Loucy (cell line): ENCODE measurements around the gene IL21R.
A peak's percentile ranks its signal among the peaks of the same experiment; 100 is the strongest.
"Not testable (repeated sequence)": the region's sequence is repeated elsewhere in the genome, so short reads cannot be mapped to it uniquely, and the experiment has no call there.

ENCODE experiments used
- H2AFZ ChIP-seq: fragments of 200-600 bp; sonication (generic); 2 replicates; pipeline ENCODE4 v1.6.0; 2016; ENCODE audit warnings: antibody characterized with exemption, mild to moderate bottlenecking, low read length, moderate library complexity
- H3F3A ChIP-seq: fragments of 200-600 bp; 2 replicates; pipeline ENCODE4 v1.6.0; 2016; ENCODE audit warnings: antibody characterized with exemption, low read depth, mild to moderate bottlenecking
- H3K27me3 ChIP-seq: fragments of 200-600 bp; sonication (generic); 2 replicates; pipeline ENCODE4 v1.6.1; 2014; ENCODE audit warnings: low read length, mild to moderate bottlenecking; ENCODE audit not compliant: insufficient read depth, poor library complexity, severe bottlenecking
- H3K36me3 ChIP-seq: fragments of 200-600 bp; sonication (generic); 2 replicates; pipeline ENCODE4 v1.6.1; 2016; ENCODE audit warnings: low read length; ENCODE audit not compliant: insufficient read depth
- H3K4me1 ChIP-seq: fragments of 200-600 bp; sonication (generic); 2 replicates; pipeline ENCODE4 v1.5.1; 2014; ENCODE audit warnings: low read length, mild to moderate bottlenecking; ENCODE audit not compliant: insufficient read depth, poor library complexity, severe bottlenecking
- H3K4me2 ChIP-seq: fragments of 200-600 bp; sonication (generic); 2 replicates; pipeline ENCODE4 v1.6.0; 2014; ENCODE audit warnings: antibody characterized with exemption, low read length, low read depth, mild to moderate bottlenecking; ENCODE audit not compliant: poor library complexity, severe bottlenecking
- H3K4me3 ChIP-seq: fragments of 200-600 bp; sonication (generic); 2 replicates; pipeline ENCODE4 v1.5.1; 2014; ENCODE audit warnings: low read length, mild to moderate bottlenecking, mixed read lengths; ENCODE audit not compliant: poor library complexity, severe bottlenecking
- H3K79me2 ChIP-seq: fragments of 200-600 bp; sonication (generic); 2 replicates; pipeline ENCODE4 v1.6.1; 2014; ENCODE audit warnings: low read length; ENCODE audit not compliant: insufficient read depth
- H3K9ac ChIP-seq: fragments of 200-600 bp; sonication (generic); 2 replicates; pipeline ENCODE4 v1.6.0; 2014; ENCODE audit warnings: mild to moderate bottlenecking, low read depth, low read length, moderate library complexity; ENCODE audit not compliant: poor library complexity, severe bottlenecking
- H3K9me2 ChIP-seq: fragments of 200-600 bp; sonication (generic); replicated peaks from 2 replicates; pipeline ENCODE4 v1.6.1; 2016; ENCODE audit warnings: low read depth, low read length, mixed read lengths
- H3K9me3 ChIP-seq: fragments of 200-600 bp; sonication (generic); 2 replicates; pipeline ENCODE4 v1.6.1; 2014; ENCODE audit warnings: mild to moderate bottlenecking, antibody characterized with exemption, low read length, low read depth; ENCODE audit not compliant: insufficient read depth
- H4K20me1 ChIP-seq: fragments of 200-600 bp; sonication (generic); 2 replicates; pipeline ENCODE4 v1.6.0; 2014; ENCODE audit warnings: antibody characterized with exemption, low read length, mild to moderate bottlenecking; ENCODE audit not compliant: insufficient read depth, poor library complexity, severe bottlenecking
- EZH2phosphoT487 ChIP-seq: fragments of 200-600 bp; IDR thresholded peaks from 2 replicates; pipeline ENCODE4 v1.6.1; 2018; ENCODE audit warnings: antibody characterized with exemption, mild to moderate bottlenecking, moderate library complexity, borderline replicate concordance
- TF ChIP-seq, protein P1 (sequence below): fragments of 200-600 bp; sonication (generic); conservative IDR thresholded peaks from 2 replicates; pipeline ENCODE4 v1.5.1; 2014; ENCODE audit warnings: mild to moderate bottlenecking, antibody characterized with exemption, low read length

The IL21R gene

DNA sequence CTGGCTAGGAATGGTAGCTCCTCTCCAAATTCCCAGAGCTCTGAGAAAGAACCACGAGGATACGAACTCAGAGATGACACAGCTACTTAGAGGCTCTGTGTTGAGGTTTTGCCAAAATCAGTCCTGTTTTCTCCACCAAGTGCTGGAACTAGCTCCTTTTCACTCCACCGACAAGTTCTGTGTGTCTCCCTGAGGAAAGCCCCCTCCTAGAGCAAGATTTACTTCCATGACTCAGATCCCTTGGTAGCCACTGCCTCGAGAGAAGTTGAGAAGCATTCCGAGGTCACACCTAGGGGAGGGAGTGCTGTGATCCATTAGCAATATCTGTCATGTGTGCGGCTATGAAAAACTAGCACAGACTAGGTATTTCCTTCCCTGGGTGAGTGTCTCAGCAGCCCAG, 30.6 kb downstream of the IL21R start:
- Histone ChIP-seq H3K9ac (peak overlapping the region; percentile 49), H3K9me2 (no peaks in the 10 kb centered on the region), H2AFZ (no peak overlapping the region), H4K20me1 (no peaks in the 10 kb centered on the region), H3K9me3 (no peaks in the 10 kb centered on the region), H3K4me1 (peaks cover 49% of the 10 kb centered on the region), H3K27me3 (no peaks in the 10 kb centered on the region), H3K79me2 (no peaks in the 10 kb centered on the region), H3K4me3 (no peak overlapping the region), H3K4me2 (peak overlapping the region; percentile 40), H3F3A (no peaks in the 10 kb centered on the region), H3K36me3 (peaks cover 3% of the 10 kb centered on the region; the same call in 1 of the 2 replicates)
- TF ChIP-seq, protein P1, sequence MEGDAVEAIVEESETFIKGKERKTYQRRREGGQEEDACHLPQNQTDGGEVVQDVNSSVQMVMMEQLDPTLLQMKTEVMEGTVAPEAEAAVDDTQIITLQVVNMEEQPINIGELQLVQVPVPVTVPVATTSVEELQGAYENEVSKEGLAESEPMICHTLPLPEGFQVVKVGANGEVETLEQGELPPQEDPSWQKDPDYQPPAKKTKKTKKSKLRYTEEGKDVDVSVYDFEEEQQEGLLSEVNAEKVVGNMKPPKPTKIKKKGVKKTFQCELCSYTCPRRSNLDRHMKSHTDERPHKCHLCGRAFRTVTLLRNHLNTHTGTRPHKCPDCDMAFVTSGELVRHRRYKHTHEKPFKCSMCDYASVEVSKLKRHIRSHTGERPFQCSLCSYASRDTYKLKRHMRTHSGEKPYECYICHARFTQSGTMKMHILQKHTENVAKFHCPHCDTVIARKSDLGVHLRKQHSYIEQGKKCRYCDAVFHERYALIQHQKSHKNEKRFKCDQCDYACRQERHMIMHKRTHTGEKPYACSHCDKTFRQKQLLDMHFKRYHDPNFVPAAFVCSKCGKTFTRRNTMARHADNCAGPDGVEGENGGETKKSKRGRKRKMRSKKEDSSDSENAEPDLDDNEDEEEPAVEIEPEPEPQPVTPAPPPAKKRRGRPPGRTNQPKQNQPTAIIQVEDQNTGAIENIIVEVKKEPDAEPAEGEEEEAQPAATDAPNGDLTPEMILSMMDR: no peak
- TF ChIP-seq EZH2phosphoT487: no peak

DNA sequence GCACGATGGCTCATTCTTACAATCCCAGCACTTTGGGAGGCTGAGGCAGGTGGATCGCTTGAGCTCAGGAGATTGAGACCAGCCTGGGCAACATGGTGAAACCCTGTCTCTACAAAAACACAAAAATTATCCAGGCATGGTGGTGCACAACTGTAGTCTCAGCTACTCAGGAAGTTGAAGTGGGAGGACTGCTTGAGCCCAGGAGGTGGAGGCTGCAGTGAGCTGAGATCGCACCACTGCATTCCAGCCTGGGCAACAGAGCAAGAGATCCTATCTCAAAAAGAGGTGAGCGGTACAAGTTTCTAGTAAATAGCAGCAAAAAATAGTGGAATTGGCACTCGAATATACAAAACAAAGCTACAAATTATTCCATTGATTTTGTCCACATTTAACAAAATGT, 31.2 kb downstream of the IL21R start:
- not testable (repeated sequence) for H3K9me3 ChIP-seq, H4K20me1 ChIP-seq, H3F3A ChIP-seq, H3K4me3 ChIP-seq, H3K27me3 ChIP-seq, H3K36me3 ChIP-seq, H3K79me2 ChIP-seq, H3K9me2 ChIP-seq, H2AFZ ChIP-seq
- H3K9ac ChIP-seq: peak overlapping the region; percentile 49
- H3K4me2 ChIP-seq: peak overlapping the region; percentile 40
- peaks cover 46% of the 10 kb centered on the region for H3K4me1 ChIP-seq

DNA sequence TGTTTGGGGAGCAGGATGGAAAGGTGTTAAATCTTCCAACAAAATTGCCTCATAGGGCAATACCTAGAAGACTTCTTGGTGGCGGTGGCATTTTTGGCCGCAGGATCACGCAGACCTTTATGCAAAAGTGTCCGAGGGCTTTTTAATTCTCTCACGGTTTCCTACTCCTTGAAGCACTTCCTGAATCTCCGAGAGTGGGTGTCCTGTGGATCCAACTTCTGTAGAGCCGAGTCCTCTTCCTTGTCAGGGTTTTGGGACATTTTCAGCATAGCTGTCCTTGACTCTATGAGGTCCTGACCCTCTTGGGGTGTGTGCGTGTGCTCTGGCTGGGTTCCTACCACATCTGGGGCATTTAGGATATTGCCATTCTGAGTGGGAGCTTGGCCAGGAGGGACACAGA, 31.7 kb downstream of the IL21R start:
- Histone ChIP-seq H3F3A (no peaks in the 10 kb centered on the region), H2AFZ (no peak overlapping the region), H3K9me3 (no peaks in the 10 kb centered on the region), H3K4me3 (no peak overlapping the region), H4K20me1 (no peaks in the 10 kb centered on the region), H3K79me2 (no peaks in the 10 kb centered on the region), H3K9me2 (no peaks in the 10 kb centered on the region), H3K36me3 (peaks cover 6% of the 10 kb centered on the region; the same call in 1 of the 2 replicates), H3K4me1 (peaks cover 41% of the 10 kb centered on the region), H3K9ac (no peak overlapping the region), H3K4me2 (peak overlapping the region; percentile 40), H3K27me3 (no peaks in the 10 kb centered on the region)
- no peak for TF ChIP-seq EZH2phosphoT487
- TF ChIP-seq, protein P1: no peak

DNA sequence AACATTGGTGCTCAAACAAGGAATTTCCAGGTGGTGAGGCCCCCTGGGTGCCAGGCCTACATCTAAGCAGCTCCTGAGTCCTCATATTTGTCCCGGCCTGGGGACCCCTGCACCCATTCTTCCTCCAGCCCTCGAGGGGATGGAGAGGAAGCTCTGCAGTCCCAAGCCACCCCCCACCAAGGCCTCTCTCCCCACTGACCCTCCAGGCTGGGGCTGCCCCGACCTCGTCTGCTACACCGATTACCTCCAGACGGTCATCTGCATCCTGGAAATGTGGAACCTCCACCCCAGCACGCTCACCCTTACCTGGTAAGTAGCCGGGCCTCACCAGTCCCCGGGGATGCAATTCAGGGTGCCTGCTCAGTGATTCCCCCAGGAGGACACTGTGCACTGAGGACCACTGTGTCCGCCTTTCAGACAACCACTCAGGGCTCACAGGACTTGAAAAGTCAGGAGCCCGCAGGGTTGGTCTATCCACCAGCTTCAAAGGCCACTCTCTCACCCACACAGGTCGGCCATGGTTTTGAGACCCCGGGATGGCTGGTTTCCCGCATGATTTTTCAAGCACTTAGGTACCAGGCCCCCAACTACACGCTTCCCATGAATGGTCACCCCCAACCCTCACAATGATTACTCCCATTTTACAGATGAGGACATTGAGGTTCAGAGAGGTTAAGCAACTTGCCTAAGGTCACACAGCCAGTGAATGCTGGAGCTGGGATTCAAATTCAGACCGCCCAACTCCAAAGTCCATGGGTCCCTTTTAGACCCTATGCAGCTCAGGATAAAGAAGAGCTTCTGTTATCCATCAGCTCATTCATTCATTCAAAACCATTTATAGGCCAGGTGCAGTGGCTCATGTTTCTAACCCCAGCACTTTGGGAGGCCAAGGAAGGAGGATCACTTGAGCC, 32.4 kb downstream of the IL21R start:
- Histone ChIP-seq H3K4me1 (peaks cover 40% of the 10 kb centered on the region), H2AFZ (no peak overlapping the region)

DNA sequence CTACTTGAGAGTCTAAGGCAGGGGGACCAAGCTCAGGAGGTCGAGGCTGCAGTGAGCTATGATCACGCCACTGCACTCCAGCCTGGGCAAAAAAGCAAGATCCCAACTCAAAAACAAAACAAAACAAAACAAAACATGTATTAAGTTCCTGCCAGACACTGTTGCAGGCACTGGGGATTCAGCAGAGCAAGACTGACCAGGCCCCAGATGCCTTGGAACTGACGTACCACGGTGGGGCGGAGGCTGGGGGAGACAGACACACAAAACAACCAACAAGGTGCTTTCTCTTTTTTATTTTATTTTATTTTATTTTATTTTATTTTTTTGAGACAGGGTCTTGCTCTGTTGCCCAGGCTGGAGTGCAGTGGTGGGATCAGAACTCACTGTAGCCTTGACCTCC, 33.2 kb downstream of the IL21R start:
- not testable (repeated sequence) for H3F3A ChIP-seq, H3K4me2 ChIP-seq, H3K9me3 ChIP-seq, H2AFZ ChIP-seq, H3K9ac ChIP-seq, H3K4me3 ChIP-seq, H4K20me1 ChIP-seq, H3K36me3 ChIP-seq, H3K79me2 ChIP-seq, H3K27me3 ChIP-seq, H3K9me2 ChIP-seq
- peaks cover 36% of the 10 kb centered on the region for H3K4me1 ChIP-seq

More for the DNA sequence above, 32.4 kb downstream of the IL21R start:
- no peak overlapping the region for H3K4me3 ChIP-seq
- H3K9me3 ChIP-seq: no peaks in the 10 kb centered on the region
- no peaks in the 10 kb centered on the region for H3F3A ChIP-seq
- no peaks in the 10 kb centered on the region for H3K27me3 ChIP-seq
- H3K9ac ChIP-seq: no peak overlapping the region
- H4K20me1 ChIP-seq: no peaks in the 10 kb centered on the region
- H3K9me2 ChIP-seq: no peaks in the 10 kb centered on the region
- H3K36me3 ChIP-seq: peaks cover 6% of the 10 kb centered on the region; the same call in 1 of the 2 replicates
- no peak for TF ChIP-seq EZH2phosphoT487
- TF ChIP-seq, protein P1: no peak
- no peak overlapping the region for H3K4me2 ChIP-seq
- H3K79me2 ChIP-seq: no peaks in the 10 kb centered on the region
